ENCODE data around the gene XRCC3.

Gene XRCC3

DNA sequence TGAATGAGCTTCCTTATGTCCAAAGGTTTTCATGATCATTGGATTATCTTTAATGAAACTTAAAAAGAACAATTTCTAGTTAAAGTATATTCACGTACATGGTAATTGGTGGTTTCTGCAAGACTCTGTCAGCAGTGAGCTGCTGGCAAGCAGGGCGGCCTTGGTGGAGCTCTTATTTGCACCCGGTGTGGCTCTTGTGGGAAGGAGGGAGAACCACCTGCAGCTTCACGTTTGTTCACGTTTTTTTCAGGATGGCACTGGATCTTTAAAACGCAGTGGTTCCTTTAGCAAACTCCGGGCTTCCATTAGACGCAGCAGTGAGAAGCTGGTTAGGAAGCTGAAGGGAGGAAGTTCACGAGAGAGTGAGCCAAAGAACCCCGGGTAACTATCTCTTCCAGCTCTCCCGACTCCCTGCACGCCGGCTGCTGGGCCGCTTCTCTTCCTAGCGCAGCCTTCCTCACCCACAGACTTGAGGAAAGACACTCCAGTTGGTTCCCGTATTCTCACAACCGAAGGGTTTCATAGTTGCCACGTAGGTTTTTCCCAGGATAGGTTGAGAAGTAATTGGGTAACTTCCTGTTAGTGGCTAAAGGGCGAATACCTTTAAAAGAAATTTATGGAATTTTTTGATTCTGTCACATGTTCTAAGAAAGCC, 28.3 kb downstream of the XRCC3 start:
- TF ChIP-seq, protein P1, sequence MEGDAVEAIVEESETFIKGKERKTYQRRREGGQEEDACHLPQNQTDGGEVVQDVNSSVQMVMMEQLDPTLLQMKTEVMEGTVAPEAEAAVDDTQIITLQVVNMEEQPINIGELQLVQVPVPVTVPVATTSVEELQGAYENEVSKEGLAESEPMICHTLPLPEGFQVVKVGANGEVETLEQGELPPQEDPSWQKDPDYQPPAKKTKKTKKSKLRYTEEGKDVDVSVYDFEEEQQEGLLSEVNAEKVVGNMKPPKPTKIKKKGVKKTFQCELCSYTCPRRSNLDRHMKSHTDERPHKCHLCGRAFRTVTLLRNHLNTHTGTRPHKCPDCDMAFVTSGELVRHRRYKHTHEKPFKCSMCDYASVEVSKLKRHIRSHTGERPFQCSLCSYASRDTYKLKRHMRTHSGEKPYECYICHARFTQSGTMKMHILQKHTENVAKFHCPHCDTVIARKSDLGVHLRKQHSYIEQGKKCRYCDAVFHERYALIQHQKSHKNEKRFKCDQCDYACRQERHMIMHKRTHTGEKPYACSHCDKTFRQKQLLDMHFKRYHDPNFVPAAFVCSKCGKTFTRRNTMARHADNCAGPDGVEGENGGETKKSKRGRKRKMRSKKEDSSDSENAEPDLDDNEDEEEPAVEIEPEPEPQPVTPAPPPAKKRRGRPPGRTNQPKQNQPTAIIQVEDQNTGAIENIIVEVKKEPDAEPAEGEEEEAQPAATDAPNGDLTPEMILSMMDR (IDR thresholded peaks at IDR 0.05; ENCODE audit: control extremely low read depth, extremely low read depth, low read depth, missing control alignments), result no peak
- POLR2A ChIA-PET, result interaction anchor here (0.6 kb wide), 1 partner anchor 191 kb away, joined by 3 read pairs; no protein-coding TSS in a partner anchor
- no peak for DNase-seq (ENCODE audit: extremely low spot score)
- CTCF ChIA-PET, result interaction anchor here (1.3 to 1.9 kb wide), 3 partner anchors 7 to 126 kb away, joined by 3 to 5 read pairs (median 4); no protein-coding TSS in a partner anchor

DNA sequence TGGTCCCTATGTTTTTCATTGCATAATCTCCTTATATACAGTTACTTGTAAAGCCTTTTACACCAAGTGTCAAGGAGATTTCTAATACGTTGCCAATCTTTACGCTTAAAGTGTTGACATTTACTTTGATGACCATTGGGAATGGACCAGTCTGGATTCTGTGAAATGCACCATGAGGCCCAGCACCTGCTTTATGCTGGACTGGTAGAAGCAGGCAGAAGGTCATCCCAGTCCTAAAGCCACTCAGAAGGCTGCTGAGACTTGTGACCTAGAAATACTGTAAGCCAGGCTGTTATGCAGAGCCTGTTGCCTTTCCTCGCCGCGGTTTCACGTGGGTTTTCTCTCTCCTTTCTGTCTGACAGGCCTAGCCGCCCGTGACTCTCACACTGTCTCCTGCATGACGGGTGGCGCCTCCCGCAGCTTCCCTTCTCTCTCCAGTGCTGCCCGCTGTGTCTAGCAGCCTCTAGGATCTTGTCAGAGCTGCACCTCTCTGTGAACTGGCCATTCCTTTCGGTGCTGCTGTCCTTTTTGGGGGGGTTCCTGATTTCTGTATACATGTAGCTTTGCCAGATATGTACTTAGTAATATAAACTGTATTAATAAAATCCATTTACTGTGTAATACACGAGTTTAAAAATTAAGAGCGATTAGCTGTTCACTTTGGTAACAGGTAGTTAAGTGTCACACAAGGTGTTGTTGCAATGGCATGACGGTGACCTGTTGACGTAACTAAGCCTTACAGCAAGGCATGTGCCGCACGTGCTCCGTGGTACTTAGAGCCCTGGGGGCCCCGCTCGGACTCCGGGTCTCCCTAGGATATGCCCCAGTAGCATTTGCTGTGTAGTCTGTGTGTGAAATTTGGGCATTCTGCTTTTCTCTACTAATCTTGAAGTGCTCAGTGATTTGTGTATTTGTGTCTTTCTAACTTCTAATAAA, 29.7 kb downstream of the XRCC3 start:
- TF ChIP-seq, protein P1 (IDR thresholded peaks at IDR 0.05; ENCODE audit: control extremely low read depth, extremely low read depth, low read depth, missing control alignments), result no peak
- CTCF ChIA-PET, result no interaction called here
- POLR2A ChIA-PET, result no interaction called here
- DNase-seq (ENCODE audit: extremely low spot score), result no peak

DNA sequence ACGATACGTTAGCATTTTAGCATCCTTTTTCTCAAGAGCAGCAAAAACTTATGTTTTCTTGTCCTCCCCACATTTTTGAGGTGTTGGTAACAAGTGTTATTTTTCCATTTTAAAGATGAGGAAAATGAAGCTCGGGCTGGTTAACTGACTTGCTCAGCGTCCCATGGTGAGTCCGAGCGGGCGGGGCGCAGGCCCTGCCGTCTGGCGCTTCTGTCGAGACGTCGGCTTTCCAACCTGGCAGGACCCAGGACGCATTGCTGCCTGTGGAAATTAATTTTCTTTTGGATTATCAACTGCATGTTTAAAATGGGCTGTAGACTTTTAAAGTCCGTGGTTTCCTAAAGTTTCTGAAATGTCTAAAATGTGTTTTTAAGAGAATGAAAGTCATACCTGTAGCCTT, 30.4 kb downstream of the XRCC3 start:
- ChIA-PET CTCF (no interaction called here), POLR2A (no interaction called here)
- TF ChIP-seq, protein P1 (IDR thresholded peaks at IDR 0.05; ENCODE audit: control extremely low read depth, extremely low read depth, low read depth, missing control alignments), result no peak
- no peak for DNase-seq (ENCODE audit: extremely low spot score)

GRCh38 chr14:103684471-103684870, 30.8 kb downstream of the XRCC3 start:
- no peak for DNase-seq (ENCODE audit: extremely low spot score)
- CTCF ChIA-PET, result no interaction called here
- POLR2A ChIA-PET, result no interaction called here
- TF ChIP-seq, protein P1 (IDR thresholded peaks at IDR 0.05; ENCODE audit: control extremely low read depth, extremely low read depth, low read depth, missing control alignments), result no peak

- TF ChIP-seq, protein P1 (IDR thresholded peaks at IDR 0.05; ENCODE audit: control extremely low read depth, extremely low read depth, low read depth, missing control alignments), result no peak
- DNase-seq (ENCODE audit: extremely low spot score), result no peak
- POLR2A ChIA-PET, result no interaction called here
- CTCF ChIA-PET, result interaction anchor here (1.3 kb wide), 1 partner anchor 11 kb away, joined by 3 read pairs; no protein-coding TSS in a partner anchor
Observed at GRCh38 chr14:103683139-103683538, 32.1 kb downstream of the XRCC3 start.

DNA sequence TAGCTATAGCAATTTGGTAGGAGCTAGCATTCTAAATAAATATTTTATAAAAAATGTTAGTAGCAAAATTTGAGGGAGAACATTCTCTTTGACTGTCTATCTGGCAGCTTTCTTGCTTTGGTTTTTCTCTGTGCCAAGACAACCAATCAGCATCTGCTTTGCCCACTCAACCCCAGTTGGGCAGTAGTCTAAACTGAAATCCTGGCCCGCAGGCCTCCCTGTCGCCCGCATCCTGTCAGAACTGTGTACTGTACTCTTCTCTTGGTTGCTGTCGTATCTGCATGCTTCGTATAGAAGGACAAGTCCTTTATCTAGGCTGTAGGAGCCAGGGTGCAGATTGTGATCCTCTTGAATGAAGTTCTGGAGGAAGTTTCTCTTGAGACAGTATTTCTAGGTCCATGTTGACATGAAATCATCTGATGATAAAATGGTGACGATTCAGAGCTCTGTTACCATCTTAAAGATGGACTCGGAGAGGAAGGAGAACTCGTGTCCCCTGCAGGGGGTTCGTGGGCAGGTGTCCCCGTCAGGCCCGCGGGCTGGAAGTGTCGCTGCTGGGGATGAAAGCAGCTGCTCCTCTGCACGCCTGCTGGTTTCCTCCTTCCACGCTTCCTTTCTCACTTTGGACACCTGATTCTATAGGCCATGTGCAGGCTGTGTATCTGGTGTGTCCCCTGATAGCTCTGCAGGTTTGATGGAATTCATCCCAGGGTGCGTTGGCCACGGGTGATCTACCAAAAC, 34.6 kb downstream of the XRCC3 start:
- CTCF ChIA-PET, result interaction anchor here (0.9 to 1.9 kb wide), 11 partner anchors 8 to 108 kb away, joined by 3 to 7 read pairs (median 4); no protein-coding TSS in a partner anchor
- no peak for DNase-seq (ENCODE audit: extremely low spot score)
- POLR2A ChIA-PET, result no interaction called here
- TF ChIP-seq, protein P1 (IDR thresholded peaks at IDR 0.05; ENCODE audit: control extremely low read depth, extremely low read depth, low read depth, missing control alignments), result no peak

Data from GM10248 (cell line).